Embryonic facial prominence (tissue), 1 donor: Measurements from ENCODE around the gene KCNN3.

ENCODE experiments used
- DNase-seq: peaks from one replicate; pipeline ENCODE4 v3.0.0-alpha.2; 2016; ENCODE audit errors: extremely low spot score

The KCNN3 gene

DNA sequence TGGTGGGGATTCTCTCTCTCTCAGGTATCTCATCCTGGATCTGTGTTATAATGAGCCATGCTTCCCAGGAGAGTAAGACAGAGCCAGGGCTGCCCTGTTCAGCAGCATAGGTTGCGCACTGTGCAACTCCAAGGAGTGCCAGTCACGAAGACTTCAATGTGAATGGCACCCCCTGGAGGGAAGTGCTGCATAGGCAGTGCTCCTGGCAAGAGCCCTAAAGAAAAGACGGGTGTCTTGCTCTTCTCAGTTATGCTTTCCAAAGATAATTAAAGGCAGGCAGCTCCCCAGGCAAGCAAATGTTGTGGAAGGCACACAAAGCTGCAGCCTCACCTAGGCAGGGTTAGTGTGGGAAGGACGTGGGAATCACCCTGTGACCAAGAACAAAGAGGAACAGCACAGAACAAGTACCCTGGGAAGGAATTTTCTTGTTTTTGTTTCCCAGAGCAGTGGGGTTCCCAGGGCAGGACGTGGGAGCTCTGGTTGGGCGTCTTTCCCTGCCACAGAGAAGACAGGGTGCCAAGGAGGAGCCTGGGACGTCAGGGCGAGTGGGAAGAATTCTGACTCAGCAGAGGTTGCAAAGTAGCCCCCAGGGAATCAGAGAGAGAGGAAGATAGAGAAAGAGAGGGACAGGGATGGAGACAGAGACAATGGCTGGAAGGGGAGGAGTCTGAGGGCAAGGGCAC, 120.9 kb downstream of the KCNN3 start:
- no peak for DNase-seq

DNA sequence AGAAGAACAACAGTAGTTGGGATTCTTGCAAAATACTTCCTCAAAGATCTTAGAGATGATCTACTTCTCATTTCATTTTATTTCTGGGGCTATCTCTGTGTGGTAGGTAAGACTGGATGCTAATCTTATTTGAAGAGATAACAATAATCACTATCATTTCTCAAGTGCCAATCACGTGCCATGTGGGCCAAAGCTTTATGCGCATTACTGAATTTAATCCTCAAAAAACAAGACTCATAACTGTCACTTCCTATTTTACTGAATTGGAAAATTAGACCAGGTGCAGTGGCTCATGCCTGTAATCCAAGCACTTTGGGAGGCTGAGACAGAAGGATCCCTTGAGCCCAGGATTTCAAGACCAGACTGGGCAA, 121.7 kb downstream of the KCNN3 start:
- no peak for DNase-seq

GRCh38 chr1:154747740-154748404, 122.2 kb downstream of the KCNN3 start:
- DNase-seq = peak; percentile 34

GRCh38 chr1:154747380-154747739, 122.7 kb downstream of the KCNN3 start:
- DNase-seq = no peak

- DNase-seq = no peak
Measured at GRCh38 chr1:154746622-154747299, 123.3 kb downstream of the KCNN3 start.

- no peak for DNase-seq
Measured at GRCh38 chr1:154745750-154746425, 124.2 kb downstream of the KCNN3 start.

DNA sequence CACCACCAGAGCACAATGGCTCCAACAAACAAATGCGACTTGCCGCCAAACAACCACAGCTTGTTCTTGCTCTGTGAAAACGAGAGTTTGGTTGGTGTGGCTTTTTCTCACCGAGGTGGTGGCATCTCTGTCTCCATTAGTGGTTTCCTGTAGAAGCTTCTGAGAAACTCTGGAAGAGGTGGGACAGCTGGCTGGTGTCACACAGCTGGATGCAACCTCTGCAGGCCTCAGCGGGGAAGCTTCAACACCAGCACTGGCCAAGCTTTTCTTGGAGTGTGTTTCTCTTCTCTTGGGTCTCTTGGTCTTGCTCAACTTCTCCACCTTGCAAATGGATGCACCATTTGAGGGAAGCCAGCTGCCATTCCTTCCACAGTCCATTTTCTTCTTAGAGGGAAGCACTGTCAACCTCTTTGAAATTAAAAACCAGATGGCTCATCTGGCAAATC, 124.8 kb downstream of the KCNN3 start:
- no peak for DNase-seq

GRCh38 chr1:154744352-154745035, 125.6 kb downstream of the KCNN3 start:
- no peak for DNase-seq

GRCh38 chr1:154743526-154744036, 126.5 kb downstream of the KCNN3 start:
- no peak for DNase-seq

GRCh38 chr1:154742606-154743005, 127.5 kb downstream of the KCNN3 start:
- DNase-seq = no peak

GRCh38 chr1:154741741-154742495, 128.2 kb downstream of the KCNN3 start:
- no peak for DNase-seq

DNA sequence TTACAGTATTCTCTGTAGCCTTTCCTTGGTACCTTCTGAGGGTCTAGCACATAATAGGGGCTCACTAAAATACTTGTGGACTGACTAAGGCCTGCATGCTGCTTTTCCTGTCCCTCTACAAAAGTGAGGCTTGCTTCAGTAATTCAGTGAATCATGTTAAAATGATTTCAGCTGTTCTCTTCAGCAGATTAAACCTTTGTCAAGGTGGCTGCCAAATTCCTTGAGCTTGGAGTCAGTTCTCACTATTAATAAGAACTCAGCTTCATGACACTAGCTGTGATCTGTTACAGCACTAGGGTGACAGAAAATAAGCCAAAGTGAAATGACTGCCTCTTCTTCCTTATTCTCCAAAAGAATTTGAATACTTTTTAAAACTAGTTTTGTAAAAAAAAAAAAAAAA, 128.8 kb downstream of the KCNN3 start:
- DNase-seq = no peak

DNA sequence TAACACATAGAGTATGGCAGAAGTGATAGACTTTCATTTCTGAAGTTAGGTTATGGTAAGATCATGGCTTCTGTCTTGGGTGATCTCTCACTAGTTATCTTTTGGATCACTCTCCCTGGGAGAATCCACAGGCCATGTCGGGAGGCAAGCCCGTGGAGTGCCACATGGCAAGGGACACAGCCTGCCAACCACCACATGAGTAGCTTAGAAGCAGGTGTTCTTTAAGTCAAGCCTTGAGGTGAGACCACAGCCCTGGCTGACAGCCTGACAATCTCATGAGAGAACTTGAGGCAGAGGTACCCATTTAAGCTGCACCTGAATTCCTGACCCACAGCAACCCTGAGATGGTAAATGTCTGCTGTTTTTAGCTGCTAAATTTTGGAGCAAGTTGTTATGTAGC, 130.4 kb downstream of the KCNN3 start:
- no peak for DNase-seq

DNA sequence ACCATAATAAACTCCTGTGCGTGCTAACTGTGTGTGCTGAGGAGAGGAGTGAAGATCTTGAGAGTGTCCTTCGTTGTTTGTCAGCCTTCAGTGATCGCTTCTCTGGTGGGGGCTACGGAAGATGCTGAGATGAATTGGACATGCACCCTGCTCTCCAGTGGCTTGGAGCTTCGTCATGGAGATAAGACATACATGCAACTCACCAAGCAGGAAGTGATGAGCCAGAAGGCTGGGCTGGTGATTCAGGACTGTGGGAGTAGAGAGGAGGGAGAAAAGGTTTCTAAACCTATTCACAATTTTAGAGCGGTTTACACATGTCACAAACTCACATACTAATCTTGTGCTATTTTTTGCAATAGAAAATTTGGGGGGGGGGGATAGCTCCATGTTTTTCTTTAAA, 133.2 kb downstream of the KCNN3 start:
- DNase-seq = no peak

DNA sequence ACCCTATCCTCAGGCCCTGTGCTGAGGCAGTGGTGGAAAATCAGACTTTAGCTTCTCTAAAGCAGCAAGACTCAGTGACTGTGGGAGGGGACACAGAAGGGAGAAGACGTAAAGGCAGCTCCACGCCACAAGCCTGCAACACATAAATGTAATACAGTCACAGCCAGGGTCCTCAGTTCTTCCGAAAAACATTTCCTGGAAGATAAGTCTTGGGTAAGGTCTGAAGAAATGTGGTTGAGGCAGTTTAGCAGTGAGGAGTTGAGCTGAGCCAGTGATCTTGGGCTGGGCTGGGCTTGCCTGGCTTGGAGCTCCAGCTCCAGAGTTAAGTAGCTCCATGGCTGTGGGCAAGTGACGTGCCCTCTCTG, 134.3 kb downstream of the KCNN3 start:
- no peak for DNase-seq

DNA sequence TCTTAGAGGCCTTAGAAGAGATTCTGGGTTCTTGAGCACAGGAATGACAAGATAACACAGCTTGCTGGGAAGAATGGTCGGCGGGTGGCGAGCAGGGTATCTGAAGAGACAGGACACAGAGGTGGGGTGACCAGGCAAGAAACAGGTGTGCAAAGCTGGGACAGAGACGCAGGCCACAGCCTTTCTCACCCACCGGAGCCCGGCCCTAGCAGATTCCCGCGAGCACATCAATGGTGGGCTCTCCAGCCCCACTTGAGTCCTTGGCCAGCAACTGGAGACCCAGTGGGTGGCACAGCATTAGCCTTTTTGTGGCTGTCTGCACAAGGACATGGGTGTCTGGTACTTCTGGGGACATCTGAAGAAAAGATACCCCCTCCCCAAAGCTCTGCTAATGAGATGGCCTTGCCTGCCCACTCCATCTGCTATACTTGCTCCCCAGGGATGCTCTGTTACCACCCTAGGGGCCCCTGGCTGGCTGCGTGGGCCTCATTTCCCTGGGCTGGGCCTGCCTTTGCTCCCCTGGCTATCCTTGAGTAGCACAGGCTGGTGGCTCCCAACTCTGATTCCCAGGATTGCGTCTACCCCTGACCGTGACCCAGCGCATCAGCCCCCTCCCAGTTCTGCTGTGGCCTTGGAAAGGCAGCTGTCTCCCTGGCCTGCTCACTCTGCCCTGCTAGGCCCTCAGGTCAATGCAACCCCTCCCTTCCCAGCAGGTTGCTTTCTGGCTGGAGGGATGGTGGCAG, 134.8 kb downstream of the KCNN3 start:
- DNase-seq = no peak

DNA sequence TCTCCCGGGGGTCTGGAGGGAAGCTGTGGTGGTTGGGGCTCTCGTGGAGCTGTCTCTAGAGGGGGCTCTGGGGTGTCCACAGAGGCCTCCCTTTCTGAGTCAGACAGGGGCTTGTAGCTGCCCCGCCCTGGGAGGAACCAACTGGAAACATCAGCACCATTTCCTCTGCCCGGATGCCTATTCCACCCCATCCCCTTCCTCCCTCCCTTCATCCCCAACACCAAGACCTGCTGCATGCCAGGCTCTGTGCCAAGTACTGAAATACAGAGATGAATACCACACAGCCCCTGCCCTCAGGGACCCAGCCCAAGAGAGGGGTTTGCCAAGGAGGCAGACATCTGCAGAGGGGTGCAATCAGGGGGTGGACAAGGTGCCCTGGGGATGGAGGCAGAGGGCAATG, 136.5 kb downstream of the KCNN3 start:
- no peak for DNase-seq

DNA sequence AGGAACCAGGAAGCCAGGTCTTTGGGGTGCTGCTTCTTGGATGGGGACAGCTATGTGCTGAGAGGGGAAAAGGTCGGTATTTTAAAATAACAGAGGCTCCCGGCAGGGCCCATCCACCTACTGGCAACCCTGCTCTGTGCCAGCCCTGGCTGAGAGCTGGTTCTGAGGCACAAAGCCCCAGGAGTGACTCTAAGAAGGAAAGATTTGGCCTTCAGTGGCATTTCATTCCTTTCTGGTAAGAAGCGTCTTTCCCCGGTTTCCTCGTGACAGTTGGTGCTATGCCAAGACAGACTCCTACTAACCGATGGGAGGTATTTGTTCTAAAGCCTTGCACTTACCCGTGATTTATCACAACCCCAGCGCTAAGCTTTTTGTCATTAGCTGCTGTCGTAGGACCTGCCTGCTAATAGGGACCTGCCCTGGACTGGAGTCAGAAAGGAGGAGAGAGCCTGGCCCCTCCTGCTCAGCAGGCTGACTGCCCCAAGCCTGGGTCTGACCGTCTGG, 139.0 kb downstream of the KCNN3 start:
- DNase-seq = no peak

DNA sequence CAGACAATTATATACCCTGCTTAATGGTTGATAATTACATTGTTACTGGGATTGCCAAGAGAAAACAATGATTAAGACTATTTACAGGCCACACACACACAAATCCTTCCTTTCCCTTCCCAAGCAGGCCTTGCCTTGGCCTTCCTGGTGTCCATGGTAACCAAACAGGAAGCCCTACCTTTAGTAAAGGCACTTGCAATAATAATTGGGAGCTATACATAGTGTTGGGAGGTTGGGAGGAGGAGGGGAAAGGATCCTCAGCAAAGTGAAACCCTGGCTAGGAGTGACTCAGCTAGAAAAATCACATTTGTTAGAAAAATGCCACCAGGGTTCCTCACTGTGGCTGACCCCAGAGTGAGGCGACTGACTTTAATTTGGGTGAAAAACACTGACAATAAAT, 139.8 kb downstream of the KCNN3 start:
- DNase-seq = no peak

GRCh38 chr1:154729577-154729976, 140.5 kb downstream of the KCNN3 start:
- no peak for DNase-seq
